ENCODE data around the gene IGFBP3.

Gene IGFBP3

DNA sequence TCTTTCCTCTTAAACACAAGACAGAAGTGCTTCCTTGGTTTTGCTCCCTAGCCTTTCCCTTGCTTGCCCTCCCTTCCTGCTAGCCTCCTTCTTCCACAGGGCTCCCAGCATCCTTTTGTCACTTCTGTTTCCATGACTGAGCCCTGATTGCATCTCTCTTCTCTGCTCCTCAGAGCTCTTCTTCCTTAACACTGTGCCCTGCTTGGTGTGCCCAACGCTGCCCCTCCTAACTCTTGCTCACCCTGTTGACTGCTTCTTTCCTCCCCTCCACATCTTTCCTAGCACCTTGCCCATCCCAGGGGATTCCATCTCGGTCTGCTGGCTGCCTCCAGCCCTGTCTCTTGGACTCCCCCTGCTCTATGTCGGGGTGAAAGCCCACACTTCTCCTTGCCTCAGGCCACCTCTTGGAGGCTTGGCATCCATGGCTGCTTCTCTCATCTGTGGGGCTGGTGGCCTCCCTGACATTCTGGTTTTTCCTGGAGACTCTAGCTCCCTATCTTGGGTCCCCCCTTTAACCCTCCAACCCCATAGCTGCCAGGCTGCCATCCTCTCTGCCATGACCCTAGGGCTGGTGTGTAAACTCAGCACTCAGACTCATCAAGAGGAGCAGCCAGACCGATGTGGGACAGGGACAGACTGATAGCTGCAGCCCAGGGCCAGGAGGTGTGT lies 26.9 kb downstream of the IGFBP3 start:
- in situ Hi-C loops (cut with MboI; ENCODE audit: low sequenced_read_pairs): no loop called here

DNA sequence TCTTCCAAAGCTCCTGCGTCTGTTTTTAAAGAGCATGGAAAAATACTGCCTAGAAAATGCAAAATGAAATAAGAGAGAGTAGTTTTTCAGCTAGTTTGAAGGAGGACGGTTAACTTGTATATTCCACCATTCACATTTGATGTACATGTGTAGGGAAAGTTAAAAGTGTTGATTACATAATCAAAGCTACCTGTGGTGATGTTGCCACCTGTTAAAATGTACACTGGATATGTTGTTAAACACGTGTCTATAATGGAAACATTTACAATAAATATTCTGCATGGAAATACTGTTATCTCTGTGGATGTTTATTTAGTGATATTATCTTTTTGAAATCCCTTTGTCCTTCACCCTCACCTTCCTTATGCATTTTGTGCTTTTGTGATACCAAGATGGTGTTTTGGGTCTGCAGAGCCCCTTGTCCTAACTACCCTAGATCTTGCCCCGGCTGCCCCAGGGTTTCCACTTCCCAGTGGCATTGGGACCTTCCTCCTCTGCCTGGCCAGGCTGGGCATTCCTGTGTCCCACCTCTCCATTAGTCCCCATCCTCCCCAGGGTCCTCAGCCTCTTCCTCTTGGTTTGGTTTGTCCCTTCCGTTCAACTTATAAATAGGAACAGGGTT lies 27.6 kb downstream of the IGFBP3 start:
- in situ Hi-C loops (cut with MboI; ENCODE audit: low sequenced_read_pairs): no loop called here

DNA sequence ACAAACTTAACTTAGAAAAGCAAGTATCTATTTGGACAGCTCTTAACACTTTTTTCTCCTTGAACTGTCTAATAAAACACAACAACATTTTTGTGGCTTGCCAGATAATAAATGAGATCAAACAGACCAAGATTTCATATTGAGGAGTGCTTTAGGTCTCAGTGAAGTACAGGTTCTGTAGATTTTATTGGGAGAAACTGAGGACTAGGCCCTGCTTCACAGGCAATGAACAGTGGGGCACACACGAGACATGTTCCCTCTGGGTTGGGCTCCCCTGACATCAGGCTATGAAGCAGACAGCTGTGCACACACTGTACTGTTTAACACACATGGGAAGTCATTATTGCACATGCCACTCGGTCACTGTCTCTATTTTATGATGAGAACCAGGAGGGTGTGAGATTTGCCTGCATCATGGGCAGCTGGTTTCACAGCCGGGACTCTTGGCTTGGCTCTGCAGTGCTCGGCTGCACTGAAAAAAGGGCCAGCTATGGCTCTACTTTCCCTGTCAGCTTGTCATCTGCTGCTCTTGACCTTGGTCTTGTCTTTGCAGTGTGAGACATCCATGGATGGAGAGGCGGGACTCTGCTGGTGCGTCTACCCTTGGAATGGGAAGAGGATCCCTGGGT lies 28.6 kb downstream of the IGFBP3 start:
- in situ Hi-C loops (cut with MboI; ENCODE audit: low sequenced_read_pairs): no loop called here

DNA sequence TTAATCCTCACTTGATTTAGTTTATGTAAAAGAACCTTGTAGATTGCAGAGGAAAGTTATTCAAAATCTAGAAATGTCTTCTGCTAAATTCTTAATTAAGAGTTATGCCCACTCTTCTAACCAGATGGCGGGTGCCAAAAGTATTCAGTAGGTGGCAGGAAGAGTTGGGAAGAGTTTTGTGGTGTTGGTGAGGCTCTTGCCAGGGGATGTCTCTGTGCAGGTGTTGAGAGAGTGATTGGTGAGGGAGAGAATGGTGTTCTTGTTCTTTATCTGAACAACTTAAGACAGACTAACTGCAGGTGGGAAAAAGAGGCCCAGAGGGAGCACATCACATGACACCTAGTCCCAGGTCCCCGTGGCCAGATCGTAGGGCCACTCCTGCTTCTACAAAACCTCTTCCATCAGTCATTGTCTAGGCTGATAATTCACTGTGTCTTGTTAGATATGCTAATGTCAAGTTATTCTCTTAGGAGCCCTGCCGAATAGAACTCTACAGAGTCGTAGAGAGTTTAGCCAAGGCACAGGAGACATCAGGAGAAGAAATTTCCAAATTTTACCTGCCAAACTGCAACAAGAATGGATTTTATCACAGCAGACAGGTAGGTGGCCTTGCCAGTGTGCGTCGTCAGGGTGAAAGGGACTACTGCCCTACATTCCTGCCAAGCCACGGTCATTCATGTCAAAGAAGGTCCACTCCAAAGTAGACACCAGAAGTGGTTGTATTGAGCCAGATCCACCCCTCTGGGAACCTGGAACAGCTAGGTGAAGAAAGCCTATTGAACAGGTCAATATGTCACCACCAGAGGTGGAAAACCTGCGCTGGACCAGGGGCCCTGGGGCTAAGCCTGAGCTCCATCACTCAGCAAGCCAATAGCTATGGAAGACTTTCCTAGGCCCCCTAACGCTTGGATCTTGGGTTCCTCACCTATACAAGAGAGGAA lies 29.3 kb downstream of the IGFBP3 start:
- in situ Hi-C loops (cut with MboI; ENCODE audit: low sequenced_read_pairs): no loop called here

DNA sequence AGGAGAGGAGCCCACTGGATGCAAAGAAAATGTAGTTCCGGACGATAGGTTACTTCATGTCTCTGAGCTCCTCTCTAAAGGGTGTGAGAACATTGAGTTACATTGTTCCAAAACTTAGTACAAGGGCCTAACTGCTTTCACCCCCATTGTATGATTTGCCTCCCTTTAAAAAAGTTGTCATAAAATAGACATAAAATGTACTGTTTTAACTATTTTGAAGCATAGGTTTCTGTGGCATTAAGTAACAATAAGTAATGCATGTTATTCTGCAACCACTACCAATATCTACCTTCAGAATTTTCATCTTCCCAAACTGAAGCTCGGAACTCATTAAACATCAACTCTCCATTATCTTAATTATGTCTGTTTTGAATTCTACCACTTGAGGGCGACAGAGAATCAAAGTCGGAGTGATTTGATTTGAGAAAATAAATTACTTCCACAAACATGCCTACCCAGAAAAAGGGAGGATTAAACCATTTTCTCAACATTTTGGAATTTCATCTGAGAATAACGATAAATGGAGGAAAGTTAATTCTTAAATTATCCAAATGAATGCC lies 30.1 kb downstream of the IGFBP3 start:
- in situ Hi-C loops (cut with MboI; ENCODE audit: low sequenced_read_pairs): no loop called here

DNA sequence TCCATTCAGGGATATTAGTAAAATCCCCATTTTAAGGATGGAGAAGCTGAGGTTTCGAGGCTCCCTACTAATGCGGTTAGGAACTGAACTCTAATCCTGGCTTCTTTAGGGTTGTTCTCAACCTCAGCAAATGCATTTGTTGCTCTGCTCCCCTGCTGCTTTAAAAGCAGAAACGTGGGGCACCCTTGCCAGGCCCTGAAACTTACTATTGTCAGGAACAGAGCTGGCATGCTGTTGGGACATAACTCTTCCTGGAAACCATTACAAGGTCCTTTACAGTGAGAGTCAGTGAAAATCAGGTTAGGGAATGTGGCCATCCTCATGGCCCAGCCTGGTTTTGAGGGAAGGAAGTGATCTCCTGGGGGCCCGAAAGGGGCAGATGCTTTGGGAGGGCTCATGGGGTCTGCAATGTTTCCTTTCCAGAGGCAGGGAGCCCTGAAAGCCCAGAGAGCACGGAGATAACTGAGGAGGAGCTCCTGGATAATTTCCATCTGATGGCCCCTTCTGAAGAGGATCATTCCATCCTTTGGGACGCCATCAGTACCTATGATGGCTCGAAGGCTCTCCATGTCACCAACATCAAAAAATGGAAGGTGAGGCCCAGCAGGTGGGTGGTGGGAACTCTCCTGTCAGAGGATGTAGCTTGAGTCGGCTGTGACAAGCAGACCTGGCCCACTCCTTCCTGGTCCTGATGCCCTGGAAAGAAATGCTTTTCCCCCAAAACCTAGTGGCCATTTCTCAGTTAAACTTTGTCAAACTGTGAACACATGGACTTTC lies 30.8 kb downstream of the IGFBP3 start:
- in situ Hi-C loops (cut with MboI; ENCODE audit: low sequenced_read_pairs): no loop called here

DNA sequence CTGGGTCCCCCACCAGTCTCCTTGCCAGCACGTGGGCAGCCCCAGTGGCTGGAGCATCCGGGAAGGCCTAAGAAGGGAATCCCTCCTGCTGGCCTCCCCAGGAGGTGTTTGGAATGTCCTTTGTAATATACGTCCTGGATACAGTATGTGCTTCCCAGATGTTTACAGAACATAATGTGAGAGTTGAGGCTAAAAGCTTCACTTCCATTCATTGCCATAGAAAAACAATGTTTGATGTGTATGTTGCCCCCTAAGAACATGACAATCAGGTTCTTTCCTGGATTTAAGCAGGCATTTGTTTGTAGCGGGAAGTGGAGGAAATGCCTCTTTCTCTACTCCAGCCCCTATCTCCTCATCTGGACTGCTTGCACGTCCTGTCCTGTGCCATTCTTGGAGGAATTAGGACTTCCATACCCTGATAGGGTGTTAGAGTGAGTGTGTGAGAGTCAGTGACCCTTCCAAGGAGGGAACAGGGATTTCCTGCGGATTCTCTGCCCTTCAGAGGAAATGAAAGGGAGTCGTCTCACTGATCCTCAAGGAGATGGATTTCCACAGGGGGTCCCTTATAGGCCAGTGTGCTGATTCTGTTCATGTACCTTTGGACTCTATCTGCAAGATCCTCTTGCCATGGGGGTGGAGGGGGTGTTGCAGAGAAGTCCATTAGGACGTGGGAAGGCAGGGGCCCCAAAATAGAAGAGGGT lies 31.6 kb downstream of the IGFBP3 start:
- in situ Hi-C loops (cut with MboI; ENCODE audit: low sequenced_read_pairs): no loop called here

DNA sequence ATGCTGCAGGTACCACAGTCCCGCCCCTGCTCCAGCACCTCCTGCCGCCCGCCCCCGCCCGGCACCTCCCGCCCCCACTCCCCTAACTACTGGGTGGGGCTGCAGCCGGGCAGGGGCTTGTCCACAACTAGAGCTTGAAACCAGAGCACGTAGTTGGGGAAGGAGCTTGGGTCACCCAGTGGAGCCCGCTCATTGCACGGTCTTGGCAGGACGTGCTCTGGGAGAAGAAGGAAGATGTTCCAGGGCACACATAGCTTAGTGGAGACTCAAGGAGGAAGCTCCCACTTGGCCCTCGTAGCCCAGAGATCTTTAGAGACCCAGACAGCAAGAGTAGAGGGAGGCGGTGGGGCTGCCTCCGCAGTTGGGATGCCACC lies 32.1 kb downstream of the IGFBP3 start:
- in situ Hi-C loops (cut with MboI; ENCODE audit: low sequenced_read_pairs): no loop called here

DNA sequence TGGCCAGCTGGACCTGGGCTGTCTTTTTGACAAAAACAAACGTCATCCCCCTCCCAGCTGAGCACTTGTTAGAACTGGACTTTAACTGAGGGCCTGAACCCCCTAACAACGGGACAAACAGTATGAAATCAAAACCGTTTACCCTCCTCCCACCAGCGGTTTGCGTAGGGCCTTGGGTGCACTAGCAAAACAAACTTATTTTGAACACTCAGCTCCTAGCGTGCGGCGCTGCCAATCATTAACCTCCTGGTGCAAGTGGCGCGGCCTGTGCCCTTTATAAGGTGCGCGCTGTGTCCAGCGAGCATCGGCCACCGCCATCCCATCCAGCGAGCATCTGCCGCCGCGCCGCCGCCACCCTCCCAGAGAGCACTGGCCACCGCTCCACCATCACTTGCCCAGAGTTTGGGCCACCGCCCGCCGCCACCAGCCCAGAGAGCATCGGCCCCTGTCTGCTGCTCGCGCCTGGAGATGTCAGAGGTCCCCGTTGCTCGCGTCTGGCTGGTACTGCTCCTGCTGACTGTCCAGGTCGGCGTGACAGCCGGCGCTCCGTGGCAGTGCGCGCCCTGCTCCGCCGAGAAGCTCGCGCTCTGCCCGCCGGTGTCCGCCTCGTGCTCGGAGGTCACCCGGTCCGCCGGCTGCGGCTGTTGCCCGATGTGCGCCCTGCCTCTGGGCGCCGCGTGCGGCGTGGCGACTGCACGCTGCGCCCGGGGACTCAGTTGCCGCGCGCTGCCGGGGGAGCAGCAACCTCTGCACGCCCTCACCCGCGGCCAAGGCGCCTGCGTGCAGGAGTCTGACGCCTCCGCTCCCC lies 32.7 kb downstream of the IGFBP3 start, which contains the start of gene IGFBP1:
TSS of gene IGFBP1 (plus strand) at position 304 of the 808 bp plus-strand sequence. CDS start at position 469, 165 bp downstream.
- in situ Hi-C loops (cut with MboI; ENCODE audit: low sequenced_read_pairs): no loop called here

DNA sequence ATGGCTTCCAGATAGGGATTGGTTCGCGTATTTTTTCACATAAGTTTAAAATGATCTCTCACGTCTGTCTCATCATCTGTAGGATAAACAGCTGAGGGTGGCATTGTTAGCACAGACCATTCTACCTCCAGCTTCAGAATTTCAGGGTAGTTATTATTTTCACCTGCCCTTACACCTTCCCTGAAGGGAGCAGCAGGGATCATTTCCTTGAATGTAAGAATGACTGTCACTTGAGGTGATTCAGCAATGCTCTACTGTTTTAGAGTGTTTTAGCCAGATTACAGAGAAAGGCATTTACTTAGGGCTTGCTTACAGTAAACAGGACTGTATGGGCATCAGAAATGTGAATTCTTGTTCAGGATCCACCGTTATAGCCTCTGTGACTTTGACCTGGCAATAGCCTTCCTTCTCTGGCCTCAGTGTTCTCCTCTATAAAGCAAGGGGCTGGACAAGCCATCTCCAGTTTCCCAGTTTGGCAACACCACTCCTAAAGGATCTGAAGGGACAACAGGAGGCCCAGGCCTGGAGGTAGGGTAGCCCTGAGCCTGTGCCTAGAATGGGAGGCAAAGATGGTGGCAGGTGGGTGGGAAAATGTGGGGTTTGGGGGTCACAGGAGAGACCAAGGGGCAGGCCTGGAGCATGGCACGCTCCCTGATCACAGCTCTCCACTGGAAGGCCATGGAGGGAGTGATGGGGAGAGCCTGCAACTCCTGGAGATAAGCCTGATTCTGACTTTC lies 34.0 kb downstream of the IGFBP3 start:
- in situ Hi-C loops (cut with MboI; ENCODE audit: low sequenced_read_pairs): no loop called here

DNA sequence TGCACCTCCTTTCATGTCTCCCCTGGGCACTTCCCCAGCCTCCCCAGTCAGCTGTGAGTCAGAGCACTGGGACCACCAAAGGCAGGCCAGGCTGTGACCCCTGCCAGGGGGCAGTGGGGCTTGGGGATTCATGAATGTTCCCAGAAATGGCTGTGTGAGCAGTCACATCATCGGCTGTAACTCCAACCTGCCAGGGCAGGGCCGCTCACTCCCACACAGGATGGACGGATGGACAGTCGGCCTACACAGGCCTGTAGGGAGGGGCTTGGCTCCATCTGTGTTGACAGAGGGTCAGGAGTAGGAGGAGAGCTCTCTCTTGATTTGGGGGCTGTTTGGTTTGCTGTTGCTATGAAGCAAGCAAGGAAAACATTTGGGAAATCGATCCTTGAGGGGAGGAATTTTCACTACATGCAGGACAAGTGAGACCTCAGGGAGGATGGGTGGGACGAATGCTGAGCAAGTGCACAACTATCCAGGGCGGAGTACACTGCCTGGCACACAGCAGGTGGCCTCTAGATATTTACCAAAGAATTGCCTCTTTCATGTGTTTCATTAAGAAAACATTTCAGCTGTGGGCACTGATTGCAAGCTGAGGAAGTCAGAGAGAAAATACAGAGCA lies 35.7 kb downstream of the IGFBP3 start:
- in situ Hi-C loops (cut with MboI; ENCODE audit: low sequenced_read_pairs): no loop called here

DNA sequence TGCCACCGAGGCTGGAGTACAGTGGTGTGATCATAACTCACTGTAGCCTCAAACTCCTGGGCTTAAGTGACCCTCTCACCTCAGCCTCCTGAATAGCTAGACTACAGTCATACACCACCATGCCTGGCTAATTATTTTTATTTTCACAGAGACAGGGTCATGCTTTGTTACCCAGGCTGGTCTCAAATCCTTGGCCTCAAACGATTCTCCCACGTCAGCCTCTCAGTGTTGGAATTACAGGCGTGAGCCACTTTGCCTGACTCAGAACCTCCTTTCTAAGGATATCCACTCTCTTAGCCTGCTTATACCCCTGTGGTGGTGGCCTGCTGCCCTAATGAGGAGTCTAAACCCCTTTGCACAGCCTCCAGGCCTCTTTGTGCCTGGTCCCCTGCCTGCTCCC lies 36.9 kb downstream of the IGFBP3 start:
- in situ Hi-C loops (cut with MboI; ENCODE audit: low sequenced_read_pairs): no loop called here

DNA sequence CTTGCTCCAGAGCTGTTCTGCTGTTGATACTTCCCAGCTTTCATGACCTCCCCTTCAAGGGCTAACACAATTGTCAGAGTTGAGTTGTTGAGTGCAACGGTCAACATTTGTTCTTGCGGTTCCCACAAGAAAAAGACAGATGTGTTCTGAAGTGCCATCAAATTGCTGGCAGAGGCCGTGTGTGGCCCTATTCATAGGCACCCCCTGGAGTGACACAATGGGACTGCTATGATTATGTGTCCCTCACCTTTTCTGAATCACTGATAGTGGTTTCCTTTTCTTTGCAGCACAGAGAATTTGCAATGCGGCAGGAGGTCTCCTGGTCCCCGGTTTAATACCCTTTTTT lies 38.6 kb downstream of the IGFBP3 start:
- in situ Hi-C loops (cut with MboI; ENCODE audit: low sequenced_read_pairs): no loop called here

DNA sequence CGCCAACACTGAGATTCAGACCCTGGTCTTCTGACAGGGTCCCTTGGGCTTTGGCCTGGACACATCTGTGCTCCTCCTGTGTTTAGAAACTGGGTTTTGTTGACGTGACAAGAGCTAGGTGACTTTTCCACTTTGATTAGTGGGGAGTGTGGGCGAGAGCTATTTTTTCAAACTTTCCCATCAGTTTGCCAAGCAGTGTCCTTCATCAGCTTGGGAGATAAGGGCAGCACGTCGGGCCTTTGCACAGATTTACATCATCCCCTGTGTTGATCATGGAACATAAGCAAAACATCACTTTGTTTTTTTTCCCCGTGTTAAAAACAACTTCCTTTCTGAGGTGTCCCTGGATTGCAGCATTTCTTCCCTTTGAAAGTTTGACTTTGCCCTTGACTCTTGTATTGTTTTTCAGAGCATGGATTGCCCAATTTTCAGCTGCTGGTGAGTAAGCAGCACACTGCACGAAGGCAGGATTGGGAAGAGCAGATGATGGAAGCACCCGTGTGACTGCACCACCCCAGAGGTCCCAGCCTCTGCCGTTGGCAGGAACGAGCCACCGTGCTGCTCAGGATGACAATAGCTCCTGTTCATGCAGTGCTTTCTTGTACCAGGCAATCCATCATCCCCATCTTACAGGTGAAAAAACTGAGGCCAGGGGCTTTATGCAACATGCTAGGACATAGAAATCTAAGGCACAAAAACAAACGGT lies 39.2 kb downstream of the IGFBP3 start:
- in situ Hi-C loops (cut with MboI; ENCODE audit: low sequenced_read_pairs): no loop called here

DNA sequence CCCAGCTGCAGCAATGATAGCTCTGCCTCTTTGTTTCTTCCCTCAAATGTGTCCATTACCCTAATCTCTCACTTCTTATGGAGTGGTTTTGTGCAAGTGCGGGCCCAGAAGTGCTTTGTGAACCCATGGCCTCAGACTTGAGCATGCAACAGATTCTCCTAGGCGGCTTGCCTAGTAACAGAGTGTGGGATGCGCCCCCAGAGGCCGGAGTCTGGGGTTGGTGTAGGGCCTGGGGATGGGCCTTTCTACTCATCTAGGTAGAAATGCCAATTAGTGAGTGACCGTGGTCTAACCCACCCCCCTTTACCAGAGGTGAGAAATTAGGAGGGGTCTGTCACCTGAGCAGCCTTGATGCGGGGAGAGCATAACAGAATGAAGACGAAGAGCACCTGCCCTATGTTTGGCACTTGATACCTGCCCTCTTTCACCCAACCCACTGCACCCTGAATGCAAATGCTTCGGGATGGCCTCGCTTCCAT lies 39.8 kb downstream of the IGFBP3 start:
- in situ Hi-C loops (cut with MboI; ENCODE audit: low sequenced_read_pairs): no loop called here

DNA sequence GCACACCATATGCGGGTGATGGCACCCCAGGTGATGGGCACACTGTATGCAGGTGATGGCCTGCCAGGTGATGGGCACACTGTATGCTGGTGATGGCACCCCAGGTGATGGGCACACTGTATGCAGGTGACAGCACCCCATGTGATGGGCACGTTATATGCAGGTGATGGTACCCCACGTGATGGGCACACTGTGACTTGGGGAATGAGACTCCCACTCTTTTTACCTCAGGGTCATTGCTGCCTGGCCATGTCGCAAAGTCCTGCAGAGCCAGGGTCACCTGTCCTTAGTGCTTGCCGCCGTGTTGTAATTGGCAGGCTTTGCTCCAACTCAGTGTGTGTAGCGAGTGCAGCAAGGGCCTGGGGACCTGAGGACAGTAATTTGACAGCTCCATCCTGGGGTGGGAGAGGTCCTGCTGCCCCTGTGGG lies 40.6 kb downstream of the IGFBP3 start:
- in situ Hi-C loops (cut with MboI; ENCODE audit: low sequenced_read_pairs): no loop called here

Measured in HL-60/S4 treated with retinoic acid at 250 ng/mL for 4 days and 3 days (cell line).